HG03196 (cell line): ENCODE results near the gene KCNMA1.
A peak's percentile ranks its signal among the peaks of the same experiment; 100 is the strongest.

Experiments
- ATAC-seq: cut with Tn5 transposase; IDR thresholded peaks from one replicate; pipeline ENCODE4 v1.9.1; 2021; ENCODE audit not compliant: unreplicated experiment

Gene KCNMA1

DNA sequence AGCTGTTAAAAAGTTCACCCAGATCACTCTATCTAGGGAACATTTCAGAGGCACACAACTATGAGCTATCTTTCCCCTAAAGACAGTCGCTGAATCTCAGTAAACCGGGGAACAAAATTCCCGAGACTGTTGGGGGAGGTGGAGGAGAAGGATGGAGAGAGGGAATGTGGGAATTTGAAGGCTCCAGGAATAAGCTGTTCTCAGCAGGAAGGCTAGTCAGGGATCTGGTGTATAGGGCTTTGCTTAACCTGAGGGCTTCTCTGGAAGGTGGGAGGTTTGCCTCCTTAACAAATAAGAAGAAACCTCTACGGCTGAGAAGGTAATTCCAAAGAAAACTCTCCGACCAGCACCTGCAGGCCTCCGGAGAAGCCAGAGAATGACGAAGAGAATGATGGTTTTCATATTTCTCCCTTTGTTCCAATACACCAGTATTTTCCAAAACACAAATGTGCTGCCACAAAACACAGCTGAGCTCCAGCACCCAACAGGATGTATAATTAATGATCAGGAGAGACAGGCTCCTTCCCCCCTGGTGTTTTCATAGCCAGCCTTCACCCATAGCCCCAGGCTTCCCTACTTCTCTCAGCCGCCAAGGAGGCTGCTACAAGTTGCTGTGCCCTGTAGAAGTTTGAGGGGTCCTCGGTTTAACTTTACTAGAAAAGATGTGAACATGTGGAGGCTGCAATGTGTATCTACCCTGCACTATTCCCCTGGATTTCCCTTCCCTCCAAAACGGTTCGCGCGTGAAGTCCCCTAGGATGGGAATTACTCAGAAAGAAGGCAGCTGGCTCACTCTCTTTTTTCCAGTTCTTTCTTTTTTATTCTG lies 2.0 kb downstream of the KCNMA1 start:
- no peak for ATAC-seq

DNA sequence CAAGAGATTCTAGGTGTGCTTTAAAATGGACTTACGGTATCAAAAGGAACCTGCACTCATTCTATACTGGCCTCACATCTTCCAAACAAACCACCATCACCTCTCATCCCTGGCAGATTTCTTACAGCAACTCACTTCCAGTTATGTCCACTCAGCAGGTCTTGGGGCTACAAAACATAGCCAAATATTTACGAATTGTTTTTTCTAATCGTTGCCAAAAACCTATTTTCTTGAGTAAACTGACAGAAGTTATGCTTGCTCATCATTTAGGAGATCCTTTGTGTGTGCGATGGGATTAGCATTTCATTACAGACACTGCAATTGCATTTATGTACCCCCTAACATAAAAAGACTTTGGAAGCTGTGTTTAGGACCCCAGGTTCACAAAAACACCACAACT lies 2.7 kb downstream of the KCNMA1 start:
- no peak for ATAC-seq

DNA sequence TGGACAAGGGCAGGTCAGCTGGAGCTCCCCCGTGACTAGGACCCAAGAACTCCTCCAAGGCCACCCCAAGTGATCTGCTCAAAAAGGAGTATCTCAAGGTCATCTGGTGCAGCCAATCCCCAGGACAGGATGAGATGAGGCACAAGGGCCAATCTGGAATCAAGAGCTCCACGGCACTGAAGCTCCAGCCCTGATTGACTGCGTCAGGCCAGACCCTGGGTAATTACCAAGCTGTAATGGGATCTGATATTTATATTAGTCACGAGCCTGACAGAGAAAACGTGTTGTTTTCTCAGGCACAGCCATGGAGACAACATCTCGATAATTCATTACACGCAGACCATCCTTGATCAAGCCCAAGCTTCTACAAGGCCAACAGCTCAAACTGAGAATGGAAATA lies 4.2 kb downstream of the KCNMA1 start:
- no peak for ATAC-seq

DNA sequence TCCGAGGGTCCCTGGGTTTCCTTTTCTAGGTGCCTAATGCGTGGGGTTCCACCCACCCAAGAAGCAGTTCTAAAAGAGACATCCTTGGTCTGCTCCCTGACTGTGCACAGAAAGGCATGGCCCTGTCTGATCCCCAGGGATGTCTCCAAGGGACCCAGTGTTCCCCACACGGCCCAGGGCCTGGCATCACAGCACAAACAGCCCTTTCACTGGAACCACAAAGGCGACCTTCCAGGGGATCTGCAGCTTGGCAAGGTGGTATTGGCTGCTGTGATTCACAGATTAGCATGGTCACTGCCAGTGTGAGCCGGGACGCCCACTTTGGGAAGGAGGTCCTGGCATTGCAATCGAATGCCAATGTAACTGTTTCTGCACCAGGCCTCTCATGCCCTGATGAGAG lies 6.4 kb downstream of the KCNMA1 start:
- no peak for ATAC-seq

DNA sequence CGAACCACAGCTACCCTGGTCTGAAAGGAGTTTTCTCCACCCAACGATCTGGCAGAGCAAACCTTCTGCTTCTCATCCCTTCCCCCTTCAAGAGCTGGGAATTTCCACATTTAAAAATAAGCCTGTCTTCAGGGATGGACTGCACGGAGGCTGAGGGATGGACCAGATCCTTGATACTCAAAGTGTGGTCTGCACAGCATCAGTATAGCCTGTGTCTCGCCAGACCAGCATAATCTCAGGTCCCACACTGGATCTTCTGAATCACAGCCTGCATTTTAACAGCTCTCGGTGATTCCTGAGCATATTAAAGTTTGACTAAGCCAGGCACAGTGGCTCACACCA lies 7.1 kb downstream of the KCNMA1 start:
- no peak for ATAC-seq

DNA sequence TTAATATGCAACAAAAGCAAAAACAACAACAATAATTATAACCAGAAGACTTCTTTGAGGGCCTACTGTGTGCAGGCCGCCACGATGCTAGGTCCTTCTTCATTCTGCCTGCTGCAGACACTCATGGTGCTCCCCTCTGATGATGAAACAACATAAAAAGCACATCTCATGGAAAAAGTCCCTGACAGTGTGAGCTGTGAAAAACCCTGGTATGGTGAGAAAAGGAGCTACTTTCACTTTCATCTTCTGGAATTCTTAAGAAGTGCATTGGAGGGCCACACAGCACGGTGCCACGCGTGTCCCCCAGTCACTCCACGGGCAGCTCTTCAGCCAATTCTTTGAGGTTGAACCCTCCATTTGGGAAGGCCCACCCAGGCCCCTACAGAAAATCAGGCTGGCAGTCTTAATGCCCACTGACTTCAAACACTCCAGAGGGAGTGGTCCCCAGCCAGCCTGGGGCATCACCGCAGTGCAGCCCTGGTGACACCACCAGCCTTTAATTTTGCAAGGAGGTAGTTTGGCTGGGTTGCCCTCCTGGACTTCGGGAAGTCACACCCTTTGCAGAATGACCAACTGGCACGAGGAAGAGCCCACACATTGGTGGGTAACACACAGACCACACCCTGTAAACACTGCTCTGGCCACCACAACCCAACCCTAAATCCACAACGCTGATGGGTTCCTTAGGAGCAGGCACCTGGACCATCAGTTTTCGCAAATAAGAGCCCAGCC lies 7.7 kb downstream of the KCNMA1 start:
- ATAC-seq: no peak

DNA sequence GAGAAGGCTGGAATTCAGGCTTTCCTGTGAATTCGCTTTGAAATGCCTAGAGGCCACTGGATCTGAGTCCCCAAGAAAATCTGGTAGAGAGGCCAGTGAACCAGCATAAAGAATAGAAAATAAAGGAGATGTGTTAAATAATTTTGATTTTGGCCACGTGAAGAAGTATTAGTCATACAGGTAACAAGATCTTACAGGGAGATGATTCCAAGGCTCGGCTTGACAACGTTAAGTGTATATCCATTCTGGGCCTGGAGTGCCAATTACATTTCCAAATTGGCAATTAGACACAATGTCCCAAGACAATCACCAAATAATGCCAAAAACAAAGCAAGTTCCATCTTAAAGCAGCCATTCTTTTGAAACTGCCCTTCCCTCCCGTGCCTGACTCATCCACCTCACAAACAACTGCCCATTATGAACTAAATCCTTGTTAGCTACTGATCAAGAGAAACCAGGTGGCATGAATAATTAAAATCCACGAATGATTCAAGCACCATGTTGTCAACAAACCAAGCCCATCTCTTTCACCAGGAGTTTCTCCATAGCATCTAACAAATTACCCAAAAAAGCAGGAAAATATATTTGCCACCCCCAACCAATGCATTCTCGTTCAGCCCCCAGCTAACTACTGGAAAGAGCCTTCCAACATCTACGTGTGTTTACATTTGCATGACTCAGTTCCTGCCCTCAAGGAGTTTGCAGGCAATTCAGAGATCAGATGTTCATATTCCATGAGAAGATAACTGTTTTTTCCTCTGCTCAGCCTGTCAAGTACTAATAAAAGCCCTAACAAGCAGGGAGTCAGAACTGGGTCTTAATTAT lies 8.5 kb downstream of the KCNMA1 start:
- no peak for ATAC-seq

DNA sequence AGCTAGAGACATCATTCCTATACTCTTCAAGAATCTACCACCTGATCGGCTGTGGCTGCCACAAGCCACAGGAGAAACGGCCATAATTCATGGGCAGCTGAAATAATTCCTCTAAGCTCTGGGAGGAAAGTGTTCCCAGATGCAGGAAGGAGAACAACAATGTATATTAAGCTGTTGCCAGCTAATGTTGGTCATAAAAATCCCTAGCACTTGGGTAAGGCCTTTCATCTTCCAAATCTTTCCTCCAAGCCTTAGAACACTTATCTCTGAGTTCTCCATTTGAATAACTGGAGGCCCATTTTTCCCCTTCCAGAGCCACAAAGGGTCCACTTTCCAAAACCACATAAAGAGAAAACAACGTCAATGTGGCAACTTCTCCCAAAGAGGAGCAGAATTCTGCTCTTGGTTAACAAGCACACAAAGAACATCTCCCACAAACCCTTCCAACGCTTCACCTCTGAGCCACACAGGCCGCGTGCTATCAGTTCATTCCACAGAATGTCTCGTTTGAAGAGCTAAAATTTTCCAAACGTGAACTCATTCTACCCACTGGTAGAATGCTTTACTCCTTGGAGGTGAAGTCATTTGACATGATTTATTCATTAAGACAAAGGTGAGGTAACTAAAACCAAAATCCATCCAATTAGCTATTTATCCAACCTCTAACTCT lies 11.2 kb downstream of the KCNMA1 start:
- ATAC-seq: no peak

DNA sequence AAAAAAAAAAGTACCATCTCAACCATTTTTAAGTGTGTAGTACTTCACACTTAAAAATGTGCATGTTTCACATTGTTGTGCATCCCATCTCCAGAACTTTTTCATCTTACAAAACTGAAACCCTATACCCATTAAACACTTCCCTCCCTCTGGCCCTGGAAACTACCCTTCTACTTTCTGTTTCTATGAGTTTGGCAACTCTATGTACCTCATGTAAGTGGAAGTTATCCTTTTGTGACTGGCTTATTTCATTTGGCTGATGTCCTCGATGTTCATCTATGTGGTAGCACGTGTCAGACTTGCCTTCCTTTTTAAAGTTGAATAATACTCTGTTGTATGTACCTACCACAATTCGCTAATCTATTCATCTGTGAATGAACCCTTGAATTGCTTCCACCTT lies 12.2 kb downstream of the KCNMA1 start:
- no peak for ATAC-seq

DNA sequence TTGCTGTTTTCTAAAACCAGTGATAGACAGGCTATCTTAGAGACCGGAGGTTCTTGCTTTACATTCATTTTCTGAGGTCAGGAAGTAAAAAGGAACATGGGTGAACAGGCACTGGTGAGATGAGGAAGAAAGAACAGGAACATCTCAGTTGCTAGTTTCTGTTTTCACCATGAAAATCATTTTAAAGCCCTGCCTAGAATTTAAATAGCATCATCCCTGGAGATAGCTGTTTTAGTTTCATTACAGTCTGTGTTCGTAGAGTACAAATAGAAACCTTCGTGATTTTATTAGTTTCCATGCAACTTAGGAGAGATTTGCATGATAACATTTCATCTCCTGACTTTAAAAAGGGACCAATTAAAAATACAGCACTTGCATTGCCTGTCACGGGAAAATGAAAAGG lies 14.7 kb downstream of the KCNMA1 start:
- ATAC-seq: peak; percentile 64

DNA sequence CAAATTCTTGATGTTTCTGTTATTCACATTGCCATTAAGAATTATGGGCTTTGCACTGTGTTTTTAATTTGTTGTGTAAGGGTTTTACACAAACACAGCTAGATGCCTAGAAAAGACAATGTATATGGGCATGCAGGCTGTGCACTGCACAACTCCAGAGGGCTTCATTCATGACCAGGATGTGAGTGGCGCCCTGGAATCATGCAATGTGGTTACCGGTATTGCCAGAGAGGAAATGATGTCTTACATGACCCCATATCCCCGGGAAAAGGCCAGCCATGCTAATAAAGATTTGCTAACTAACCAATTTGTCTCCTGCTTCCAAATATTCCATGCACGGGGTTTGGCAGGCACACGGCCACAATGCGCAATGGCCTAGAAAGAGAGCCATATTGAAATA lies 16.9 kb downstream of the KCNMA1 start:
- no peak for ATAC-seq

DNA sequence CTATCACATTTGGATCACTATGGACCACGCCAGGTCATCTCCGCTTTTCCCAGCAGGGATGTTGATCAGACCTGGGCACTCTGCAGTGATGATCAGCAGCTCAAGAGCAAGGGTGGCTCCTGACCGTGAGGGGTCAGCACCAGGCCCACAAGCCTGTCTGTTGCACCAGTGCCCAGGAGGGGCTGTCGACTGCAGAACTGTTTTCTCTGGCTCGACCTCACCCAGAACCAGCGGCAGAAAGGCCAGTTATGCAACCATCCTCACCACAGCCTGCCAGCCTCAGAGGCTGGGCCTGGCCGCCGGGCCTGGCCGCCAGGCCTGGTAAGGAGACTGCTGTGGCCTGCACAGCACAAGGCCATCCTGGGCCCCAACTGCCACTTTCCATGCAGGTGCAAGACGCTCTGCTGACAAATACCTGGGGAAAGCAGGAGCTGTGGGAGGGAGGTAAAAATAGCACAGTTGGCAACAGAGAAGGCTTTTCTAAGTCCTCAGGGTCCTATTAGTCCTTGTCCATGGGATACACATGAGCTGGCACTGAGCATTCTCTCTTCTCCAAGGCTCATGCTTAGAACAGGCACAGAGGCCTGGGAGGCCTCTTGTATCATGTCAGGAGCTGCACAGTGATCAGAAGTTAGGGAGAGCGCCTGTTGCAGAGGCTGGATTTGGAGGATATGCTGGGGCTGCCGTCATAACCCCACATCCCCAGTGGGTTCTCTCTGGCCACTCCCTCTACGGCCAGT lies 17.5 kb downstream of the KCNMA1 start:
- ATAC-seq: no peak

DNA sequence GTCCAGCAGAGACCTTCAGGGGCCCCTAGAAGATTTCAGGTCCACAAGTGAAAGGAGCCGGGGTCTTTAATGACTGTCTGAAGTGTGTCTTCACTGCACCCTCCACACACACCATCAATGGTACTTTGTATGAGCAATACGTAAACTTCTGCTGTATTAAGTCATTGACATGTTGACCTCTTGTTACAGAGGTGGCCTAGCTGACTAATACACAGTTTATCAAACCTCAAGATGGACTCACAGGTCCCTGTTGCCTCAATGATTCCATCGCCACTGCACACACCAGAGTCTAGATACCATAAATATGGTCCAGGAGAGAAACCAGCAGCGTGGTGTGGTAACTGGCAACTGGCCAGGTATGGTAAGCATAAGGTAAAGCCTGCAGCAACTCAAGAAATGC lies 19.5 kb downstream of the KCNMA1 start:
- no peak for ATAC-seq

DNA sequence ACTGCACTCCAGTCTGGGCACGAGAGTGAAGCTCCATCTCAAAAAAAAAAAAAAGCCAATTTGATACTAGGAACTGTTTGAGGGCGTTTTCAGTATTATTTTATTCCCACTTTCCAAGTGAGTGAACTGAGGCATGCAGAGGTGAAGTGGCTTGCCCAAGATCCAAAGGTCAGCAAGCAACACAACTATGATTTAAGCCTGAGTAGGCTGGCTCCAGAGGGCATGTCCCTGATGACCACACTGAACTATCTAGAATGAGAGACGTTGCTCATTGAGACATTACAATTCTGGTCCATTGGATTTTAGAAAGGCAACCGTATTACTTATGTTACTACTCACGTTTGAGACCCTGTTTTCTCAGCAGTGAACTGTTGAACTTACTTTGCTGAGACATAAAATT lies 20.8 kb downstream of the KCNMA1 start:
- ATAC-seq: no peak

DNA sequence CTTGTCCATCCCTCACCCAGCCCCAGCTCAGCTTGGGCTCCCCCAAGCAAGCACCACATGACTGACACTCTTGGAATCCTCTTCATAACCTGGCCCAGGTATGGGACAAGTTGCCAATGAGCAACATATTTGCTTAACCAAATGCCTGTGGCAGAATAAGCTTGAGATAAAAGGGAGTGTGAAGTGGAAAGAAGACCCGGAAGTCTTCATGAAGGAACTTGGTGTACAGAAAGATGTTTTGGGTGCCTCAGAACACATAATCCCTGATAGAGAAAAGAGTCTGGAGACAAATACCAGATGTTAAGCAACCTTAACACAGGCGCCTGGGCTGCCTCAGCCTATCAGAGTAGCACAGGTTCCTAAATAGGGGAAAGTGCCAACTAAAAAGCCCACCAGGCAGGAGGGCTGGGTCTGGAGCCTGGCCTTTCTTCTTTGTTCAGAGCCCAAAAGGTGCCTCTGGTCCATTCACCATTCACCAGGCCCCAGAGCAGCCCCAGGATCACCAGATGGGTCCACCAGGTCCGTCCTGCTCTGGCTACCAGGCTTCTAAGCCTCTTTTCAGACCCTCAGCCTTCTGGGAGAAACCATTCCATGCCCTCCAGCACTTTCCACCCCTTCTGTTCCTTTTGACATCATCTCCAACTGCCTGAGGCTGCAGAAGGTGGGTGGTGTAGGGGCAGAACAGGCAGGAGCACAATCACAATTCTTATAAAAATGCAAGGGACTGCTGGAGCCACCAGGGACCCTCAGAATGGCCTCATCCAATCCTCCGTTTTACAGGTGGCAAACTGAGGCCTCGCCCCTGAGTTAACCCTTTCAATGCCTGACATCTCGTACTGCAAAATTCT lies 22.6 kb downstream of the KCNMA1 start:
- no peak for ATAC-seq

DNA sequence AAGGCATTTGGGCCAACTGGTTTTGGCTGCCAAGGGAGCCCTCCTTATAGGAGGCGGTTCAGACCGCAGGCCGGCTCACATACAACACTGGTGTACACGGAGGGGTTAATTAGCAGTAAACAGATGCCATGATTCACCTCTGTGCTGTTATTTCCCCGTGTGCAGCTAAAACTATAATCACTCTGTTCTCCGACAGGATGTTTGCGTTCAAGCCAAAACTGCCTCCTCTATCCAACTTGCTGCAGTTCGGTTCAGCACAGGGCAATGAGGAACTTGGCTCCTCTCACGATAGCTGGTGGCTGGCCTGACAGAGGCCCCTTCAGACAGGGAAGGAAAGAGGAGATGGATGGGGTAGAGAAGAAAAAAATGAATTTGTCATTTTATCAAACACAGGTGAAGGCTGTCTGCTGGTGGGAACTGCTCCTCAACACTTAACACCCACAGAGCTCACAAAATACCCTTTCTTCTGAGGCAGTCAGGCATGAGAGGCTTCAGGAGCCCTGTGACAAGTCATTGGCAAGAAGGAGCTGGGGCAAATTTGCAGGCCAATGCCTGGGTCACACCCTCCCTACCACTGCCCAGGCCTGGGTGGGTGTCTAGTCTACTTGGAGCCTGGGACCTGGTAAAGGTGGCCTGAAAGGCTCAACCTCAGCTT lies 24.0 kb downstream of the KCNMA1 start:
- ATAC-seq: no peak

DNA sequence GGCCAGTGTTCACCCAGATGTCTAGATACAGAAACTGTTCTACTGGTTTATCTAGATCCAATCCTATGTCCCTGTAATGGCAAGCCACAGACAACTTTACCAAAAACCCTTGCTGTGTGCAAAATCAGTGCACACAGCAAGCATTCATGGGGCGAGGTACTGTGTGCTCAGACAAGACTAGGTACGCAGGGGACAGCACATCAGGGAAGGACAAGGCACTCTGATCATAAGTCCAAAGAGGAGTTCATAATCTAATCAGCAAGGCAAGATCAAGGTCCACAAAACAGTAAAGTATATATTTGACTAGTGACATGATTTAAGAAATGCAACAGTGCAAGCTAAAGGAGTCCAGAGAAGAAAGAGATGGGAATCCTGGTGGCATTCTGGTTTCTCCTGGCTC lies 25.9 kb downstream of the KCNMA1 start:
- ATAC-seq: no peak

DNA sequence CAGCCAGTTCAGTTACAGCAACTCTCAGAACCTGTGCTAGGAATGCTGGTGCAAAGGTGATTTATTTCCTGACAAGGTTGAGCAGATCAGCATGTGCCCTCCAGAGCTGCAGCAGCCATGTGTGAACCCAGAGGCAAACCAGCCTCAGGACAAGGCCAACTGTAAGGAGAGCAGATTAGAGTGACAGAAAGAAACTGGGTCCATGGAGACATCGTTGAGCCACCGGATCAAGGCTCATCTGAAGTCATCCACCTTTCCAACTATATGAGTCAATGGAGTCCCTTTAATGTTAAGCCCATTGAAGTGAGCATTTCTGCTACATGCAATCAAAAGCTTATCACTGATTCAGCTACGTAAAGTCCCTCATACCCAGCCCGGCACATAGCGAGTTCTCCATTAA lies 26.4 kb downstream of the KCNMA1 start:
- no peak for ATAC-seq

DNA sequence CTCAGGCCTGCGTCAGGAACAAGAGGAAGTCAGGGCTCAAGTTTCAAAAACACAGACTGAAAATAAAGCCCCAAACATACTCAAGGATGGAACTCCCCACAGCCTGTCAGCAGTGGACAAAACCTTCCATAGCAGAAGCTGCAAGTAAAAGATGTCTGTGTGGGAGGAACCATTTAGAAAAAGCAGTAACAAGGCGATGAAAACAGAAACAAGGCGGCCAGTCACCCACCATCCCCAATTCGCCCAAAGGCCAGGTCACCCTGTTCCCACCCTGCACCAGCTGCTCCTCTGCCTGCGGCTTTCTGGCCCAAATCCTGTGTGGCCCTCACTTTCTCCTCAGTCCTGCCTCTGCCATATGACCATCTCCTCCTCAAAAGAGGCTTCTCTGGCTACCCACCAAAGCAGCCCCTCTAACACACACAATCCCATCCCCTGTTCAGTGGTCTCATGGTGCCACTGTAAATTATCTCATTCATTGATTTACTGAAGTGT lies 27.8 kb downstream of the KCNMA1 start:
- no peak for ATAC-seq
